HG02763 (cell line): ENCODE data around the gene OR4C45.
"Not testable (repeated sequence)": the region's sequence is repeated elsewhere in the genome, so short reads cannot be mapped to it uniquely, and the experiment has no call there.

Experiments used
- ATAC-seq: cut with Tn5 transposase; IDR thresholded peaks from one replicate; pipeline ENCODE4 v1.9.1; 2021; ENCODE audit warnings: mild to moderate bottlenecking, moderate library complexity; ENCODE audit not compliant: unreplicated experiment

Gene OR4C45

DNA sequence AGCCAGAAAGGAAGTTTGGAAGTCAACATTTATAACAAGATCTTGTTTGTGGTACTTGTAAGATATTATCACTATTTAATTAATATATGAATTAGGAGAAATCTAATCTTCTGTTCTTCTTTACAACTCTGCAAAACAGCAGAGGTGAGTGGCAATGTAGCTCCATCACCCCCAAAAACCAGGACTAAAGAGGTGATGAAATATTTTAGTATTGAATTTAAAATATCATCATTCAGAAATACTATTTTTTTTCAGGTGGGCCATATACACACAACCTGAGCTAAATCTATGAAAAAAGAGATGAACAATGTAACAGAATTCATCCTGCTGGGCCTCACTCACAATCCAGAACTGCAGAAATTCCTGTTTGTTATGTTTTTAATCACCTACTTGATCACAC lies at the start of gene OR4C45:
TSS of gene OR4C45 (plus strand) at position 301 of the 400 bp plus-strand sequence.
- ATAC-seq, result no peak

DNA sequence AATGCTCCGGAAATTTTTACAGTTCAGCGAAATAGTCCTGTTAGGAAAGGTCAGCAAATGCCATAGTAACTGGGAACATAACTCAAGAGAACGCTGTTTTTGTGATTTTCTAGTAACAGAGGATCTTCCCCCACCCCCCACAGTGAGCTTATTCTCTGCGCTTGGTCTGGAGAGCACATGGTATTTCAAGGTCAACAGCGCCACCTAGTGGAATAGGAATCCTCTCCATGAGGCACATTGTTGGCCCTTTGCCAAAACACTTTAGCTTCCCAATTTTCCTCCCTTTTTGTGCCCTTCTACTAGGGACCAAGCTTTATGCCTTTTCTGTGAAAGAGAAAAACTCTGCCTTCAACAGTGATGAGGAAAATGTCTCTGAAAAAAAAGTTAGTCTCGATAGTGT lies 37.1 kb upstream of the OR4C45 start:
- ATAC-seq, result no peak

DNA sequence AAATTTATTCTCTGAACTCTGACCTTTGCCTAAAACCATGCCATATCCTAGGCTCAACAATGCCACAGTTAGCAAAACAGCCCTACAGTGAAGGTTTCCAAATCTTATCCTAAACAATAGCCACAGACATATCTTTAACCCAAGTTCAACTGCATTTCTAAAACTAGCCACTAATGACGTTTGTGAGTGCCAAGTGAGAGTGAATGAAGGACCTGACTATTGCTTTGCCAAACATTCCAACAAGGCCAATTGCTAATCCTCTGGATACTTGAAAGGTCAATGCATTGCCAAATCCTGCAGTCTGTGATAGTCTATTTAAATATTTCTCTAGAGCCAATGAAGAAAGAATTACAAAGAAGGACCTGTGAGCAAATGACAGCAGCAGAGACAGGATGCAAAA lies 2.5 kb upstream of the OR4C45 start:
- ATAC-seq, result no peak

DNA sequence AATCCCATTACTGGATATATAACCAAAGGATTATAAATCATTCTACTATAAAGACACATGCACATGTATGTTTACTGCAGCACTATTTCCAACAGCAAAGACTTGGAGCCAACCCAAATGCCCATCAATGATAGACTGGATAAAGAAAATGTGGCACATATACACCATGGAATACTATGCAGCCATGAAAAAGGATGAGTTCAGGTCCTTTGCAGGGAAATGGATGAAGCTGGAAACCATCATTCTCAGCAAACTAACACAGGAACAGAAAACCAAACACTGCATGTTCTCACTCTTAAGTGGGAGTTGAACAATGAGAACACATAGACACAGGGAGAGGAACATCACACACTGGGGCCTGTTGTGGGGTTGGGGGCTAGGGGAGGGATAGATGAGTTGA lies 3.6 kb downstream of the OR4C45 start:
- not testable (repeated sequence) for ATAC-seq

DNA sequence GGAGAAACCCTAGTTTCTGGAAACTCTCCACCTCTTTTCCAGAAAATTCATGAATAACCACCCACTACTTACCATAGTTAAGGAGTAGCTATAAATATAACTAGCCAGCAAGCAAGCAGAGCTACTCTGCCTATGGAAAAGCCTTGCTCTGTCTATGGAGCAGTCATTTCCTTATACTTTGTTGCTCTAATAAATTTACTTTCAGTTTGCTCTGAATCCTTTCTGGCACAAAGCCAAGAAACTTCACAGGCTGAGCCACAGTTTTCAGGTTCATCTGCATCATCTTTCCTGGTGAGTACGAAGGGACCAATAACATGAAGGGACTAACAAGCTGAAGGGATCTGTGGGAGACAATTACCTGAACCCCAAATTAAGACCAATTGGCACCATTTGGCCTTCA lies 4.6 kb downstream of the OR4C45 start:
- ATAC-seq, result no peak

DNA sequence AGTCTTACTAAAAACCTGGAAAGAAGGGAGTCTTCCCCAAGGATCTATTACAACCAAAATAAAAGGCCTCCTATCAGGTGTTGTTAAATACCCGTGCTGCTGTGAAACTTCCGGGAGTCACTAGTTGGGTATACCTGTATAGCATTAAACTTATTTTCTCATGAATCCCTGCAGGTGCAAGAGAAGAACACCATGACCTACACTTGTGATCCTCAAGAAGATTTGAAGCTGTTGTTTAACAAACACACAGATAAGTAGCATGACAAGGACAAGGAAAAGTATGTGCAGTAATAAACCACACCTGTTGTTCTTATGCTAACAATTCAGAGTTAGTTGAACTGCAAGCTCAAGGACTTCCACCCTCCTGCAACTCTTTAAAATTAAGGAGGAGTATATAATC lies 12.0 kb downstream of the OR4C45 start:
- ATAC-seq, result no peak

DNA sequence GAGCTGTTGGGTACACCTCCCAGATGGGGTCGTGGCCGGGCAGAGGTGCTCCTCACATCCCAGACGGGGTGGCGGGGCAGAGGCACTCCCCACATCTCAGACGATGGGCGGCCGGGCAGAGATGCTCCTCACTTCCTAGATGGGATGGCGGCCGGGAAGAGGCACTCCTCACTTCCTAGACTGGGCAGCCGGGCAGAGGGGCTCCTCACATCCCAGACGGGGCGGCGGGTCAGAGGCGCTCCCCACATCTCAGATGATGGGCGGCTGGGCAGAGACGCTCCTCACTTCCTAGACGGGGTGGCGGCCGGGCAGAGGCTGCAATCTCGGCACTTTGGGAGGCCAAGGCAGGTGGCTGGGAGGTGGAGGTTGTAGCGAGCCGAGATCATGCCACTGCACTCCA lies 30.4 kb downstream of the OR4C45 start:
- not testable (repeated sequence) for ATAC-seq

DNA sequence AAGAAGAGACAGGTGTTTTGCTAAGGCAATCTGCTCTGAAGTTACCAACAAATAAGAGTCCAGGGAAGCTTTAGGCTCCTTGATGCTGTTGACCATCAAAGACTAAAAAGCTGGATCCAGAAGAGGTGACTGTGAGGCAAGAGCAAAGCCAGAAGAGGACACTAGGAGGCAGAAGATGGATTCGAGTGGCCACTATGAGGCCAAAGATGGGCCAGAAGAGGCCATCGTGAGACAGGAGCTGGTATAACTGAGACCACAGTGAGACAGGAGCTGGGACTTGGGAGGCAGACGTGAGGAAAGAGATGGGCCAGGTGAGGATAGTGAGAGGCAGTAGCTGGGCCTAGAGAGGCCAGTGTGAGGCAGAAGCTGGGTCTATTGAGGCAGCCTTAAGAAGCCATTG lies 37.7 kb downstream of the OR4C45 start:
- no peak for ATAC-seq

DNA sequence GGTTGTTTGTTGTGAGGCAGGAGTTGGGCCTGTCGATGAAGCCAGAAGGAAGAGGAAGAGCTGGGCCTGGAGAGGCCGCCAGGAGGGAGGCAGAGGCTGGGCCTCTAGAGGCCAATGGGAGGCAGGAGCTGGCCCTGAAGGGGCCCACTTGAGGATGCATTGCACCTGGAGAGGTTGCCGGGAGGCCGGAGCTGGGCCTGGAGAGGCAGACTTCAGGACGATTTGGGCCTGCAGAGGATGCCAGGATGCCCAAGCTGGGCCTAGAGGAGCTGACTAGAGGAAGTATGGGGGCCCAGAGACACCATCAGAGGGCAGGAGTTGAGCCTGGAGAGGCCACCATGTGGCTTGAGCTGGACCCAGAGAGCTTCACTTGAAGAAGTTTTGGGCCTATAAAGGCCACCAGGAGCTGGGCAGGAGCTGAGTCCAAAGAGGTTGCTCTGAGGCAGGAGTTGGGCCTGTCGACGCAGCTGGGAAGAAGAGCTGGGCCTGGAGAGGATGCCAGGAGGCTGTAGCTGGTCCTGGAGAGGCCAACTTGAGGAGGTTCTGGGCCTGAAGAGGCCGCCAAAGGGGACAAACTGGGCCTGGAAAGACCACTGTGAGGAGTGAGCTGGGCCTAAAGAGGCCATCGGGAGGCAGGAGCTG lies 39.0 kb downstream of the OR4C45 start:
- ATAC-seq, result no peak

DNA sequence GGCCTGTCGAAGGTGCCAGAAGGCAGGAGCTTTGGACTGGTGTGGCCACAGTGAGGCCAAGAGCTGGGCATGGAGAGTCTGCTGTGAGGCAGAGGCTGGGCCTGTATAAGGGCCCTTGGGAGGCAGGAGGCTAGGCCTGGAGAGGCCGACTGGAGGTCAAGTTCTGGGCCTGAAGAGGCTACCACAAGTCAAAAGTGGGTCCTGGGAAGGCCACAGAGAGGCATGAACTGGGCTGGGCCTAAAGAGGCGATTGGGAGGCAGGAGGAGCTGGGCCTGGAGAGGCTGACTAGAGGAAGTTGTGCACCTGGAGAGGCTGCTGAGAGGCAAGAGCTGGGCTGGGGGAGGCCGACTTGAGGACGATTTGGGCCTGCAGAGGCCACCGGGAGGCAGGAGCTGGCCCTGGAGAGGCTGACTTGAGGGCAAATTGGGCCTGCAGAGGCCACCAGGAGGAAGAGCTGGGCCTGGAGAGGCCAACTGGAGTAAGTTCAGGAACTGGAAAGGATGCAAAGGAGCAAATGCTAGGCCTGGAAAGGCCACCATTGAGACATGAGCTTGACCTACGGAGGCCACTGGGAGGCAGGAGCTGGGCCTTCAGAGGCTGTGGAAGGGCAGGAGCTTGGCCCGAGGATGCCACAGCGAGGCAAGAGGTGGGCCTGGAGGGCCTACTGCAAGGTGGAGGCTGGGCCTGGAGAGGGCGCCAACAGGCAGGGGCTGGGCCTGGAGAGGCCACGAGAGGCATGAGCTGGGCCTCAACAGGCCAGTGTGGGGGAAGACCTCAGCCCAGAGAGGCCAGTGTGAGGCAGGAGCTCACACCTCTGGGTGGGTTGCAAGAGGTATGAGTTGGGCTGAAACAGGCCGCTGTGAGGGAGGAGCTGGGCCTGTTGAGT lies 39.8 kb downstream of the OR4C45 start:
- ATAC-seq, result no peak

DNA sequence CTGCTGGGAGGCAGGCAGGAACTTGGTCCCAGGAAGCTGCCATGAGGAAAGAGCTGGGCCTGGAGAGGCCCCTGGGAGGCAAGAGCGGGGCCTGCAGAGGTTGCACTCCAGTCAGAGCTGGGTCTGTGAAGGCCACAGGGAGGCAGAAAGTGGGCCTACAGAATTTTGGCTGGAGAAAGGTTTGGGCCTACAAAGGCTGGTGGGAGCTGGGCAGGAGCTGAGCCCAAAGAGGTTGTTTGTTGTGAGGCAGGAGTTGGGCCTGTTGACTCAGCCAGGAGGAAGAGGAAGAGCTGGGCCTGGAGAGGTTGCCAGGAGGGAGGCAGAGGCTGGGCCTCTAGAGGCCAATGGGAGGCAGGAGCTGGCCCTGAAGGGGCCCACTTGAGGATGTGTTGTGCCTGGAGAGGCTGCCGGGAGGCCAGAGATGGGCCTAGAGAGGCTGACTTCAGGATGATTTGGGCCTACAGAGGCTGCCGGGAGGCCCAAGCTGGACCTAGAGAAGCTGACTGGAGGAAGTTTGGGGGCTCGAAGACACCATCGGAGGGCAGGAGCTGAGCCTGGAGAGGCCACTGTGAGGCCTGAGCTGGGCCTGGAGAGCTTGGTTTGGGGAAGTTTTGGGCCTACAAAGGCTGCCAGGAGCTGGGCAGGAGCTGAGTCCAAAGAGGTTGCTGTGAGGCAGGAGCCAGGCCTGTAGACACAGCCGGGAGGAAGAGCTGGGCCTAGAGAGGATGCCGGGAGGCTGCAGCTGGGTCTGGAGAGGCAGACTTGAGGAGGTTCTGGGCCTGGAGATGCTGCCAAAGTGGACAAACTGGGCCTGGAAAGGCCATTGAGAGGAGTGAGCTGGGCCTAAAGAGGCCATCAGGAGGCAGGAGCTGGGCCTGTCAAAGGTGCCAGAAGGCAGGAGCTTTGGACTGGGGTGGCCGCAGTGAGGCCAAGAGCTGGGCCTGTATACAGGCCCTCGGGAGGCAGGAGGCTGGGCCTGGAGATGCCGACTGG lies 40.7 kb downstream of the OR4C45 start:
- ATAC-seq, result no peak

DNA sequence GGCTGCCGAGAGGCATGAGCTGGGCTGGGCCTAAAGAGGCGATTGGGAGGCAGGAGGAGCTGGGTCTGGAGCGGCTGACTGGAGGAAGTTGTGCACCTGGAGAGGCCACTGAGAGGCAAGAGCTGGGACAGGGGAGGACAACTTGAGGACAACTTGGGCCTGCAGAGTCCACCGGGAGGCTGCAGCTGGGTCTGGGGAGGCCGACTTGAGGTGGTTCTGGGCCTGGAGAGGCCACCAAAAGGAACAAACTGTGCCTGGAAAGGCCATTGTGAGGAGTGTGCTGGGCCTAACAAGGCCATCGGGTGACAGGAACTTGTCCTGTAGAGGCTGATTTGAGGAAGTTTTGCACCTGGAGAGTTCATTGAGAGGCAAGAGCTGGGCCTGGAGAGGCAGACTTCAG lies 41.5 kb downstream of the OR4C45 start:
- no peak for ATAC-seq

DNA sequence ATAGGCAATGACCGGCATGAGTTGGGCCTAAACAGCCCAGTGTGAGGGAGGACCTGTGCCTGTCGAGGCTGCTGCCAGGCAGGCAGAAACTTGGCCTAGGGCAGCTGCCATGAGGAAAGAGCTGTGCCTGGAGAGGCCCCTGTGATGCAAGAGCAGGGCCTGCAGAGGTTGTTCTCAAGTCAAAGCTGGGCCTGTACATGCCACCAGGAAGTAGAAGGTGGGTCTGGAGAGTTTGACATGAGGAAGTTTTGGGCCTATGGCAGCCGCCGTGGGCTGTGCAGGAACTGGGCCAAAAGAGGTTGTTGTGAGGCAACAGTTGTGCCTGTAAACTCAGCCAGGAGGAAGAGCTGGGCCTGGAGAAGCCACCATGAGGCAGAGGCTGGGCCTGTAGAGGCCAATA lies 43.2 kb downstream of the OR4C45 start:
- ATAC-seq, result no peak

DNA sequence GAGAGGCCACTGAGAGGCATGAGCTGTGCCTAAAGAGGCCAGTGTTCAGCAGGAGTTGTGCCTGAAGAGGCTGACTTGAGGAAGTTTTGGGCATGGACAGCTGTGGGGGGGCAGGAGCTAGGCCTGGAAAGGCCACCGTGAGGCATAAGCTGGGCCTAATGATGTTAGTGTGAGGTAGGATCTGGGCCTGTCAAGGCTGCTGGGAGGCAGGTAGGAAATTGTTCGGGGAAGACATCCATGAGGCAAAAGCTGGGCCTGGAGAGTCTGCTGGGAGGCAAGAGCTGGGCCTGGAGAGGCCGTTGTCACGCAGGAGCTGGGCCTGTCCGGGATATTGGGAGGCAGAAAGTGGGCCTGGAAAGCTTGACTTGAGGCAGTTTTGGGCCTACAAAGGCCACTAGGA lies 44.9 kb downstream of the OR4C45 start:
- no peak for ATAC-seq

DNA sequence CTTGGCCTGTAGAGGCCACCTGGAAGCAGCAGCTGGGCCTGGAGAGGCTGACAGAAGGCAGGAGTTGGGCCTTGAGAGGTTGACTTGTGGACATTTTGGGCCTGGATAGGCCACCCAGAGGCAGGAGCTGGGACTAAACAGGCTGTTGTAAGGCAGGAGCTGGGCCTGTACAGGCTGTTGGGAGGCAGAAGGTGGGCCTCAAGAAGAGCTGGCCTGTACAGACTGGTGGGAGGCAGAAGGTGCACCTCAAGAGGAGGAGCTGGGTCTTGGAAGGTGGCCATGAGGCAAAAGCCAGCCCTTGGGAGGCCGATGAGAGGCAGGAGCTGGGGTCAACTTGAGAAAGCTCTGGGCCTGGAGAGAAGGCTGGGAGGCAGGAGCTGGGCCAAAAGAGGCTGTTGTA lies 45.3 kb downstream of the OR4C45 start:
- no peak for ATAC-seq

DNA sequence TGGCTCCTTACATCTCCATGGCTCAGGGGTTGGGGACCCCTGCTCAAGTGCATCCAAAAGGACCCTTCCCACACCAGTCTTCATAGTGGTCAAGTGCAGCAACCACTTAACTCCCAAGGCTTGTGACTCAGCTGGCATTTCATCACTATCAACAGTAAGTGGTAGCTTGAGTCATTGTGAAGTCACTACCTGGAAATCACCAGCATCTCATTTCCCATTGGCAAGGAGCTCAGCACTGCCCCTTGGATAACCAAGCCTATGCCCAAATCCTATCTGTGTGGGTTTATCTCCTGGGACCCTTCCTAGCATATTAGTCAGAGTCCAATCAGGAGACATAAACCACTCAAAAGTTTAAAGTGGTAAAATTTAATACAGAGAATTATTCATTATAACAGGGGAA lies 46.3 kb downstream of the OR4C45 start:
- not testable (repeated sequence) for ATAC-seq

DNA sequence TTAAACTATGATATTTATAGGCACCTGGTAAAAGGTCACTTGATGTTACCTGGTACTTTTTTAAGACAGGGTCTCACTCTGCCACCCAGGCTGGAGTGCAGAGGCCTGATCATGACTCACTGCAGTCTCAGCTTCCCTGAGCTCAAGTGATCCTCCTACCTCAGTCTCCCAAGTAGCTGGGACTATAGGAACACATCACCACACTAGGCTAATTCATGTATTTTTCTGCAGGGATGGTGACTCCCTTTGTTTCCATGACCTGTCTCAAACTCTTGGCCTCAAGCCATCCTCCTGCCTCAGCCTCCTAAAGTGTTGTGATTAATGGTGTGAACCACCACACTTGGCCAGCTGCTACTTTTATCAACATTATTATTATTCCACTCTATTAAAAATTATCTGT lies 47.6 kb downstream of the OR4C45 start:
- ATAC-seq, result no peak
